Activated naive CD8-positive, alpha-beta T cell treated with anti-CD3 and anti-CD28 coated beads, Interleukin-2, amount 10 ng/mL, durations not matched to agents 7 days and 5 days (primary cell): ENCODE data around the gene ZFAND6. TPM values are rescaled to one million over a fixed set of nuclear protein-coding genes. Genes with fewer than 3 reads are reported as not detected.

ENCODE experiments used
- ATAC-seq: fragments of 150-1000 bp; cut with Tn5 transposase; one replicate; pipeline ENCODE4 v1.10.0; 2021; ENCODE audit warnings: low read depth, moderate library complexity
- POLR2A ChIA-PET: fragments of 350-600 bp; sonication (Branson Sonifier 250); formaldehyde crosslinking; loops from one replicate; lab custom pipeline; 2021; ENCODE audit warnings: antibody characterized with exemption; lab: Charles Lee
- DNase-seq: peaks from one replicate; pipeline ENCODE4 v3.0.0; 2021
- H3K27ac Mint-ChIP-seq: one replicate; pipeline ENCODE4 v1.8.0; 2022; ENCODE audit warnings: mild to moderate bottlenecking, mixed read lengths
- H3K27me3 Mint-ChIP-seq: one replicate; pipeline ENCODE4 v1.8.0; 2022; ENCODE audit warnings: mild to moderate bottlenecking, moderate library complexity, mixed read lengths
- H3K36me3 Mint-ChIP-seq: one replicate; pipeline ENCODE4 v1.8.0; 2021; ENCODE audit warnings: mild to moderate bottlenecking, mixed read lengths
- H3K4me1 Mint-ChIP-seq: one replicate; pipeline ENCODE4 v1.8.0; 2021; ENCODE audit warnings: mixed read lengths
- H3K4me3 Mint-ChIP-seq: one replicate; pipeline ENCODE4 v1.8.0; 2022; ENCODE audit warnings: mild to moderate bottlenecking, moderate library complexity, mixed read lengths
- H3K9me3 Mint-ChIP-seq: one replicate; pipeline ENCODE4 v1.8.0; 2021; ENCODE audit warnings: mixed read lengths
- total RNA-seq, 2 experiments: library from RNA; stranded (reverse); gene quantifications; one replicate each; pipeline ENCODE4 v1.2.3, GENCODE V29; 2021

ZFAND6 gene
- total RNA-seq, 2 experiments from 2014 or later, result 54.9 to 58.3 TPM

- peak overlapping the region; percentile 86 for H3K27ac Mint-ChIP-seq
- peaks cover 32% of the 10 kb centered on the region for H3K4me1 Mint-ChIP-seq
Measured at GRCh38 chr15:80060356-80061006, 1.0 kb downstream of the ZFAND6 start.

DNA sequence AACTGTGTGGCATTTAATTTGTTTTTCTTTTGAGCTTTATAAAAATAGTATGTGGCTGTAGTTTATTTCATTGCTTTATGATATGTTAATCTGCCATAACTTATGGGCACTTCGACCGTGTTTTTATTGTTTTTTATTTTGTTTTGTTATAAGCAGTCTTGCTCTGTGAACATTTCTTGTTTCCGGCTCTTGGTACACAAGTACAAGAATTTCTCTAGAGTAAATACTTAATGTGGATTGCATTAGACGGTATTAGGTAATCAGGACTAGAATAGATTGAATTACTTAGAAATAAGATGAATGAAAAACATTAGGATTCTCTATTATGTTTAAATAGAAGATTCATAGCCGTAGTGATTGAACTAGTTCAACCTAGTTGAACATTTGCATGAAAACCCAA, 2.1 kb downstream of the ZFAND6 start:
- H3K36me3 Mint-ChIP-seq, result peaks cover 3% of the 10 kb centered on the region
- POLR2A ChIA-PET, result interaction anchor here (2.8 to 3.8 kb wide), 2 partner anchors 10 to 93 kb away, joined by 10 to 39 read pairs; no protein-coding TSS in a partner anchor
- H3K27me3 Mint-ChIP-seq, result no peaks in the 10 kb centered on the region
- no peak for ATAC-seq
- DNase-seq, result no peak
- H3K9me3 Mint-ChIP-seq, result no peaks in the 10 kb centered on the region
- H3K4me3 Mint-ChIP-seq, result peak overlapping the region; percentile 86
- H3K4me1 Mint-ChIP-seq, result peaks cover 29% of the 10 kb centered on the region
- H3K27ac Mint-ChIP-seq, result no peak overlapping the region

More at GRCh38 chr15:80060356-80061006, 1.0 kb downstream of the ZFAND6 start:
- POLR2A ChIA-PET, result interaction anchor here (0.6 to 3.8 kb wide), 10 partner anchors 11 to 137 kb away, joined by 3 to 39 read pairs (median 7); partner anchors contain the start of genes BCL2A1 and FAH
- ATAC-seq, result no peak
- Mint-ChIP-seq H3K27me3 (no peaks in the 10 kb centered on the region), H3K9me3 (no peaks in the 10 kb centered on the region), H3K36me3 (peaks cover 3% of the 10 kb centered on the region), H3K4me3 (peak overlapping the region; percentile 86)
- peak; percentile 43 for DNase-seq

DNA sequence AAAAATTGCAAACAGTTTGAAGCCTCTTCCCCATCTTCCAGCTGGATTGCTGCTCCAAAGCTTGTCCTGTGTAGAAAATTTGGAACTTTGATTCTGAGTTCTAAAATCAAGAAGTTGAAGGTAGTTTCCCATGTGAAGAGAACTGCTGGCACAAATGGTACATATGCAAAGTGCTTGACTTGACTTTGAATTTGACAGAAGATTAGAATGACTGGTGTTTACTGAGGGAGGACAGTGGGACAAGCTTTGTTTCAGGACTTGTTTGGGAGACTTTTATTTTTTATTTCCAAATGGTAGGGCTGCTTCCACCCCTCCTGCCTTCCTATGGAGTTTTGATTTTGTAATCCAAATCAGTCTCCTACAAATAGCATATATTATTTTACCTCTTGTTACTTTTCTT, 7.4 kb downstream of the ZFAND6 start:
- no peak overlapping the region for H3K4me3 Mint-ChIP-seq
- H3K4me1 Mint-ChIP-seq, result peaks cover 27% of the 10 kb centered on the region
- peaks cover 7% of the 10 kb centered on the region for H3K36me3 Mint-ChIP-seq
- POLR2A ChIA-PET, result no interaction called here
- H3K27ac Mint-ChIP-seq, result no peak overlapping the region
- no peaks in the 10 kb centered on the region for H3K9me3 Mint-ChIP-seq
- DNase-seq, result no peak
- ATAC-seq, result no peak
- H3K27me3 Mint-ChIP-seq, result no peaks in the 10 kb centered on the region

GRCh38 chr15:80068578-80068977, 9.1 kb downstream of the ZFAND6 start:
- Mint-ChIP-seq H3K9me3 (no peaks in the 10 kb centered on the region), H3K4me3 (no peak overlapping the region), H3K27ac (no peak overlapping the region), H3K36me3 (peaks cover 7% of the 10 kb centered on the region), H3K4me1 (peaks cover 22% of the 10 kb centered on the region), H3K27me3 (no peaks in the 10 kb centered on the region)
- no peak for DNase-seq
- ATAC-seq, result no peak
- POLR2A ChIA-PET, result no interaction called here

DNA sequence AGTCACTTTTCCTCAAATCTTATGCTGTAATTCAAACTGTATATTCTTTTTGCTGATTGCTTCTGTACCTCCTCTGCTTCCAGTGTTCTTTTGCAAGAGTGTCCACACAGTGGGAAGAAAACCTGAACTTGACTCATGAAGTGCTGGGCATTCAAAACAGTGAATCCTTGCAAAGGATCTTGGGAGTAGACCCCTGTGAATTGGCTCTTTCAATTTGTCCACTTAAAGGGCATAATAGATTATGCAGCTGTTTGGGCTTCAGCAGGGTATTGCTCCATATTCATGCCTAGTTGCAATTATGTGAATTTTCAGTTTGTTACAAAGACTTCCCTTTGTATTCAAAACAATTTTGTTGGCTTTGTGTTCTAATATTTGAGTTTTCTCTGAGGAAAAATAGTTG, 11.4 kb downstream of the ZFAND6 start:
- POLR2A ChIA-PET, result interaction anchor here (4.3 kb wide), 1 partner anchor 11 kb away, joined by 39 read pairs; the partner anchor contains the start of gene ZFAND6
- Mint-ChIP-seq H3K27ac (no peak overlapping the region), H3K27me3 (no peaks in the 10 kb centered on the region), H3K9me3 (no peaks in the 10 kb centered on the region), H3K4me3 (no peak overlapping the region), H3K4me1 (peaks cover 24% of the 10 kb centered on the region), H3K36me3 (peaks cover 10% of the 10 kb centered on the region)
- ATAC-seq (no peak), DNase-seq (no peak)

- H3K9me3 Mint-ChIP-seq, result no peaks in the 10 kb centered on the region
- POLR2A ChIA-PET, result interaction anchor here (1.0 to 4.3 kb wide), 2 partner anchors 12 to 174 kb away, joined by 3 to 39 read pairs; partner anchors contain the start of gene ZFAND6
- peaks cover 15% of the 10 kb centered on the region for H3K36me3 Mint-ChIP-seq
- ATAC-seq, result no peak
- no peak overlapping the region for H3K27ac Mint-ChIP-seq
- no peaks in the 10 kb centered on the region for H3K27me3 Mint-ChIP-seq
- peaks cover 28% of the 10 kb centered on the region for H3K4me1 Mint-ChIP-seq
- H3K4me3 Mint-ChIP-seq, result peak overlapping the region; percentile 85
- DNase-seq, result no peak
Measured at GRCh38 chr15:80071652-80072051, 12.2 kb downstream of the ZFAND6 start.

DNA sequence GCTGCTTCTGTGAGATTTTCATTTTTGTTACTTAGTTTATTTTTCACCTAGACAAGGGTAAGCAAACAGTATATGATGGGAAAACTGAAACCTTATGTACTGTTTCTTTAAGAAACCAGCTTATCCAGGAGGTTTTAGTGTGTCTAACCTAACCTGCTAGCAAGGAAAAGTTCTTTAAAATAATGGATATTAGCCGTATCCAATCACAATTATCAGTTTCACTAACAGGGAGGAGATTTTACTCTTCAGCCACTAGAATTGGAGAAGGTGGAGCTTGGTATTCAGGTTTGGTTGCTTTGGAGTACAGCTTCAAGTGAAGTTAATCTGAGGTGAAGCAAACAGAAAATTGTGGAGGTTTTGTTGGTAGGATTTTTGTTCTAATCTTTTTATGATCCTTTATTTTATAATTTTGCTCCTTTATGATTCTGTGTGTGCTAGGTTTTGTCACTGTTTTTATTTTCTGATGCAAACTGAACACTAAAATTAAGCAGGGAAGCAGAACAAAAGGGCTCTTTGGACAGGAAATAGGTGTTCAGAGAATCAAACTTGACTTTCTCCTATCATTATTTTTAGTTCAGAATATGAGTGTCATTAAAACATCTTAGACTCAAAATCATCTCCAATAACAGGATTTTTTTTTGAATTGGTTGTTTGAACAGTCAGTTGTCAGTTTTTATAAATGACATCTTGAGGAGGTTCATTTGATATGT, 13.0 kb downstream of the ZFAND6 start:
- Mint-ChIP-seq H3K27ac (peak overlapping the region; percentile 80), H3K36me3 (peaks cover 10% of the 10 kb centered on the region), H3K27me3 (no peaks in the 10 kb centered on the region), H3K4me3 (peak overlapping the region; percentile 85), H3K9me3 (no peaks in the 10 kb centered on the region), H3K4me1 (peaks cover 24% of the 10 kb centered on the region)
- ATAC-seq (peak; percentile 98), DNase-seq (no peak)
- POLR2A ChIA-PET, result interaction anchor here (1.0 to 4.3 kb wide), 2 partner anchors 13 to 174 kb away, joined by 3 to 39 read pairs; partner anchors contain the start of gene ZFAND6

DNA sequence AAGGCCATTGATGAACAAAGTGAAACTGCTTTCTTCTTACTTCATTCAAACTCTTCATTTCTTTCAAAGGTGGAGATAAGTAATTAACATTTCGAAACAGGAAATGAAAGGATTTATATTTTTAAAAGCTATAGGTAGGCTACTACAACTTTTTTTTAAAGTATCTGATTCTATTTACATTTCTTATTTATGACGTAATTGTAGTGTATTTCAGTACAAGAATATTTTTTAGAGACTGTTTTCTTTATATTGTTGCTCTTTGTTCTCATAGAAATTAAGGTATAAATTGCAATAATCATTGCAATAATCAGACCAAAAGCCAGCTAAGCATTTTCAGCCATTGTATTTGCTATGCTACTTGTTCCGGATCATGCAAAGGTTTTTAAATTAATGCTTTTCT, 13.7 kb downstream of the ZFAND6 start:
- H3K27ac Mint-ChIP-seq, result no peak overlapping the region
- H3K27me3 Mint-ChIP-seq, result no peaks in the 10 kb centered on the region
- POLR2A ChIA-PET, result interaction anchor here (4.3 kb wide), 1 partner anchor 14 kb away, joined by 39 read pairs; the partner anchor contains the start of gene ZFAND6
- ATAC-seq, result no peak
- H3K4me1 Mint-ChIP-seq, result peaks cover 25% of the 10 kb centered on the region
- DNase-seq, result no peak
- peak overlapping the region; percentile 73 for H3K4me3 Mint-ChIP-seq
- H3K9me3 Mint-ChIP-seq, result peaks cover 2% of the 10 kb centered on the region
- peaks cover 13% of the 10 kb centered on the region for H3K36me3 Mint-ChIP-seq

GRCh38 chr15:80076321-80077318, 17.1 kb downstream of the ZFAND6 start:
- H3K36me3 Mint-ChIP-seq, result peaks cover 22% of the 10 kb centered on the region
- H3K9me3 Mint-ChIP-seq, result peaks cover 2% of the 10 kb centered on the region
- ATAC-seq (no peak), DNase-seq (no peak)
- peaks cover 16% of the 10 kb centered on the region for H3K4me1 Mint-ChIP-seq
- no peak overlapping the region for H3K27ac Mint-ChIP-seq
- H3K4me3 Mint-ChIP-seq, result no peak overlapping the region
- no peaks in the 10 kb centered on the region for H3K27me3 Mint-ChIP-seq
- POLR2A ChIA-PET, result interaction anchor here (1.1 kb wide), 1 partner anchor 77 kb away, joined by 6 read pairs; no protein-coding TSS in a partner anchor

DNA sequence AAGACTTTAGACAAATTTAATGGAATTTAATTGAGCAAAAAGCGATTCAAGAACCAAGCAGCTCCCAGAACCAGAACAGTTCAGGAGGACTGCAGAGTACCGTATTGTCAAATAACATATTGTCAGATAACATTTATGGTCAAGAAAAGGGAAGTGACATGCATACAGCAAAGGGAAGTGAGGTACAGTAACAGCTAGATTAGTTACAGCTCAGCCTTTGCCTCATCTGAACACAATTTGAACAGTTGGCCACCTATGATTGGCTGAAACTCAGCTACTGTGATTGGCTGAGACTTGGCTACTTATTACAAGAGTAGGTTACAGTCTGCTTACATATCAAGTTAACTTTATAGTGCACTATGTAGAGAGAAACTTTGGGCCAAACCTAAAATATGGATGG, 21.9 kb downstream of the ZFAND6 start:
- ATAC-seq, result no peak
- POLR2A ChIA-PET, result no interaction called here

DNA sequence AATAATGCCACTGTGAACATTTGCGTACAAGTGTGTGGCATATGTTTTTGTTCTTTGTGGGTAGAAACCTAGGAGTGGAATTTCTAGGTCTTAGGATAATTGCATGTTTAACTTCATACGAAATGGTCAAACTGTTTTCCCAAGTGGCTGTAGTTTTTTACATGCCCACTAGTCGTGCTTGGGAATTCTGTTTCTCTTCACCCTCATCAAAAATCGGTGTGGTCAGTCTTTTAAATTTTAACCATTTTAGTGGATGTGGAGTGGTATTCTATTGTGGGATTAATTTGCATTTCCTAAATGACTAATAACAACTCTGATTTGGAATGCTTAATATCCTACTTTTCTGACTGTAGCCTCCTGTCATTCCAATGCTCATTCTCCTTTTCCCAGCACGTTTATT, 27.6 kb downstream of the ZFAND6 start:
- POLR2A ChIA-PET, result no interaction called here
- peaks cover 25% of the 10 kb centered on the region for H3K36me3 Mint-ChIP-seq
- no peak overlapping the region for H3K27ac Mint-ChIP-seq

More for the DNA sequence above, 21.9 kb downstream of the ZFAND6 start:
- Mint-ChIP-seq H3K27me3 (no peaks in the 10 kb centered on the region), H3K36me3 (peaks cover 17% of the 10 kb centered on the region), H3K27ac (no peak overlapping the region), H3K9me3 (peaks cover 2% of the 10 kb centered on the region), H3K4me1 (peaks cover 2% of the 10 kb centered on the region), H3K4me3 (no peak overlapping the region)
- DNase-seq, result no peak

GRCh38 chr15:80090041-80090440, 30.6 kb downstream of the ZFAND6 start:
- Mint-ChIP-seq H3K27ac (no peak overlapping the region), H3K27me3 (no peaks in the 10 kb centered on the region), H3K36me3 (peaks cover 21% of the 10 kb centered on the region), H3K4me1 (peaks cover 7% of the 10 kb centered on the region), H3K4me3 (no peak overlapping the region), H3K9me3 (no peaks in the 10 kb centered on the region)
- no peak for ATAC-seq
- DNase-seq, result no peak
- POLR2A ChIA-PET, result no interaction called here

More for the DNA sequence above, 27.6 kb downstream of the ZFAND6 start:
- Mint-ChIP-seq H3K4me3 (no peak overlapping the region), H3K4me1 (peaks cover 5% of the 10 kb centered on the region), H3K27me3 (no peaks in the 10 kb centered on the region), H3K9me3 (no peaks in the 10 kb centered on the region)
- ATAC-seq, result no peak
- DNase-seq, result no peak
